GM18498 (cell line): Measurements from ENCODE around the gene GALNT2.

Source experiments
- ATAC-seq: cut with Tn5 transposase; IDR thresholded peaks from one replicate; pipeline ENCODE4 v1.9.1; 2021; ENCODE audit warnings: mild to moderate bottlenecking, moderate library complexity; ENCODE audit not compliant: unreplicated experiment

Gene GALNT2

DNA sequence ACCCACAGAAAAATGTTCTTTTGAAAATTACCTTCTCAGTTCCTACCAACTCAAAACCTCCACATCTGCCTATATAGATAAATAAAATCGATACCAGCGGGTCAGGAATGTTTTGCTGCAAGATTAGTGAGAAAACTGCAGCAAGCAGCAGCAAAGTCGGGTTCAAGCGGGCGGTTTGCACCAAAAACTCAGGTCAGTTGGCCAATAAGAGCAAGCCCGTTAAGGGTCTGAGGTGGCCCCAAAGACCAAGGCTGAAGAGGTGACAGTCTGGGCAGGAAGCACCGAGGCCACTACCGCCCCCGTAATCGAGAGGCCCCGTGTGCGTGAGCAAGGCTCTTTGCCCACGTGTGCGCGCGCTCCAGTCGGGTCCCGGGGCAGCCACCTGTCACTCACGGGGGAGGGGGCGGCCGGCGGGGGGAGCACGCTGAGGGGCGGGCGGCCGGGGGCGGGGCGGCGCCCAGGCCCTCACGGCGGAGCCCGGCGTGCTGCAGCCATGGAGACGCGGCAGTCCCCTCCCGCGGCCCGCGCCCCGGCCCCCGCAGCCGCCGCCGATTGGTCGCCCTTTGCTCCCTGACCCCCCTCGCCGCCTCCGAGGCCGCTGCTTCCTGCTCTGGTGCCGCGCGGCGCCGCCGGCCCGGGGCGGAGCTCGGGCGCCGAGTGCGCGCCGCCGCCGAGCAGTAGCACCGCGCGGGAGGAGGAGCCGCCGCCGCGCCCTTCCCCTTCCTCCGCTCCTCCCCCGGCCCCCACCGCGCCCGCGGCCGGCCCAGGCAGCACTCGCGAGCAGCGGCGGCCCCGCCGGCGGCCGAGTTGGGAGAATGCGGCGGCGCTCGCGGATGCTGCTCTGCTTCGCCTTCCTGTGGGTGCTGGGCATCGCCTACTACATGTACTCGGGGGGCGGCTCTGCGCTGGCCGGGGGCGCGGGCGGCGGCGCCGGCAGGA is at the start of gene GALNT2:
GALNT2 (plus strand) TSS at position 773 of the 939 bp plus-strand sequence; CDS start at position 816, 43 bp downstream.
- ATAC-seq, result peak; percentile 91

DNA sequence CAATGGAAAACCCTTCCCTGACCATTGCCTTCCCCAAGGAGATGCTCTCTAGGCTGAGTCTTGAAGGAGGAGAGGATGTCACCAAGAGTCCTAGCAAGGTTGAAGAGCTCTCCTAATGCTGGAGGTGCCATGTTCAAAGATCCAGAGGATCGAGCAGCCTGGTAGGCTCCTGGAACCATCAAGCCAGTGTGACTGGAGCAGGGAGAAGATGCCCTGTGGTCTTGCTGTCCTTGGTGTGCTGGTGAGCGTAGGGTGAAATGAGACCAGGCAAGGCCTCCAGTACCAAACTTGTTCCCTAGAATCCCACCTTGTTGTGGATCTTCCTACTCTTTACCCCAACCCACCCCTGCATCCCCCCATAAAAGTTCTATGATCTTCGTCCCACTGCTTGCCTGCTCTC is 46.6 kb upstream of the GALNT2 start:
- no peak for ATAC-seq

DNA sequence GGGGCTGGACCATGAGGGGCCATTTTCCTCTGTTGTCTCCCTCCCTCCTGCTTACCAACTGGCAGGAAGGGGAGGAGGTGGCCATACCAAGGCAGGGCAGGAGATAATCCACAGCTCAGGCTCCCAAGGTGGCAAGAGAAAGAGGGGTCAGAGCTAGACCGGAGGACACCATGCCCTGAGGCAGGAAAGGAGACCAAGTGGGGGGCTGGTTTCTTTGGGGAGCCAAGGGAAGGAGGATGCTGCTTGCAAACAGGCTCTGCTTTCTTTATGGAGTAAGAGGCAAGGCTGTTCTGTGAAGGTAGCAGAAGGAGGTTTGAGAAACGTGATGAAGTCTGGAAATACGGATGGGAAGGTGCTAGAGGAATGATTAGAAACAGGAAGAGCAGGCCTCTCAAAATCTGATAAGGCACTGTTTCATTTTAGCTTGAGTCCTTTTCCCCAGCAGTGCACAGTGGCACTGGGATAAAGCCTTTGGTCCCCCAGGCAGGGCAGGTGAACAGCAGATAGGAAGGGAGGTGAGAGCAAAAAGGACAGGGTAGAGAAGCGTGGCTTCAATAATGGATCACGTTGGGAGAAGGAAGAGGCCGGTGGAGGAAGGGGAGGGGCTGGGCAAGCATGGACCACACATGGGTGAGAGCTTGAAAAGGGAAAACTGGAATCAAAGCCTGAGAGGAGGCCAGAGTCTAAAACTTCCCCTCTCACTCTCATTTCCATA is 44.2 kb upstream of the GALNT2 start:
- ATAC-seq, result no peak

DNA sequence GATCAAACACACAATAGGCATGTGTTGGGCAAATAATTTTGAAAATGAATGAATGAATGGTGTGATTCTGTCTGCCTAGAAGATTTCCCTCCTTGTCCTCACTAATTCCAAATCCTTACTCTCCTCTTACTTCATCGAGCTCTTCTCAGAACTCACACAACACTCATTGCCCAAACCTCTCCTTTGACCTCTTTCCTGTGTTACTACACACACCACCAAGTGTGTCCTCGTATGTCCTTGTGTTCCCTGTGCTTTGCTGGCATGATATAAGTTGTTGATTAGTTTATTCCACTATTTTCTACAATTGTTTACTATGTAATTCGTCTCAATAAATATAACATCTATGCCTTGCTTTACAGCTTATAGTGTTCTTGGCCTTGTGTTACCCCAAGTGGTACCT is 41.4 kb upstream of the GALNT2 start:
- no peak for ATAC-seq

DNA sequence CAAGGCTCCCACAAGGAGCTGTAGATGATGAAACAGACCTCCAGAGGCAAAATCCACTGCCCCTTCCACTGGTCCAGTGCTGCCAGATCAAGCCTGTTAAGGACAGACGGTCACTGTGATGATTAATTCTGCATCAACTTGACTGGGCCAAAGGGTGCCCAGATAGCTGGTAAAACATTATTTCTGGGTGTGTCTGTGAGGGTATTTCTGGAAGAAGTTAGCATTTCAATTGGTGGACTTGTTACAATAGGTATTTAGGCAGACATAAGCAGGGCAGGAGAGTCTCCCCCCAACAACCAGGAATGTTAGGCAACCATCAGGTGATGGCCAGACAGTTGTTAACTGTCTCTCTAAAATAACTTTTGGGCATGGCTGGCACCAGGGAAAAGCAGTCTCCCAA is 40.9 kb upstream of the GALNT2 start:
- no peak for ATAC-seq

DNA sequence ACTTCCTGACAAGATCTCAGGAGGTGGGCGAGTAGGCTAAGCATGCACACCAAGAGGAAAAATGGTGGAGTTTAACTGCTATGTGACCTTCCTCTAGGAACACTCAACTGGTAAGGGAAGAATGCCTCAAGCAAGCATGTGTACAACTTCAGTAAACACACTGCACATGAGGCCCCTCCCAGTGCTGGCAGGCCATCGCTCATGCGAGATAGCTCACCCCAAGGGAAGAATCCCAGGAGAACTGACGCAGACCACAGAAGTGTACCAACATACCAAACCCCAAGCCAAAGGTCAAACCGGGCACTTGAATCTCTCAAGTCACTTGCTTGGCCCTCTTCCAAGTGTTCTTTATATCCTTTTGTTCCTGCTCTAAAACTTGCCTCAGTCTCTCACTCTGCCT is 40.5 kb upstream of the GALNT2 start:
- no peak for ATAC-seq

DNA sequence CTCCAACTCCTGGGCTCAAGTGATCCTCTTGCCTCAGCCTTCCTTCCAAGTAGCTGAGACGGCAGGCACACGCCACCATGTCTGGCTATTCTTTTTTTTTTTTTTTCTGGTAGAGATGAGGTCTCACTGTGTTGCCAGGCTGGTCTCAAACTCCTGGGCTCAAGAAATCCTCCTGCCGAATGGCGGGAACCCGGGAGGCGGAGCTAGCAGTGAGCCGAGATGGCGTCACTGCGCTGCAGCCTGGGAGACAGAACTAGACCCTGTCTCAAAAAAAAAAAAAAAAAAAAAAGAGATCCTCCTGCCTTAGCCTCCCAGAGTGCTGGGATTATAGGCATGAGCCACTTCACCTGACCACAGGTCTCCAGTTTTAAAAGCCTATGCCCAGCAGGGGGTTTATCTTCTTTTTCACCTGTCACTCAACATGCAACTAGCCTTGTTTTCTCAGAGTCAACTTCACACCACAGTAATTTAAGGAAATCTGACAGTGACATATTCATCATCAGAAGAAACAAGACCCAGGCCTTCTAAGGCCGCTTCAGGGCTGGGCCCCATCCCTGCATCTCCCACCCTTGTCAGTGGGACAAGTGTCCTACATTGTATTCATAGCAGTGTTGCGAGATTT is 38.3 kb upstream of the GALNT2 start:
- ATAC-seq, result no peak

DNA sequence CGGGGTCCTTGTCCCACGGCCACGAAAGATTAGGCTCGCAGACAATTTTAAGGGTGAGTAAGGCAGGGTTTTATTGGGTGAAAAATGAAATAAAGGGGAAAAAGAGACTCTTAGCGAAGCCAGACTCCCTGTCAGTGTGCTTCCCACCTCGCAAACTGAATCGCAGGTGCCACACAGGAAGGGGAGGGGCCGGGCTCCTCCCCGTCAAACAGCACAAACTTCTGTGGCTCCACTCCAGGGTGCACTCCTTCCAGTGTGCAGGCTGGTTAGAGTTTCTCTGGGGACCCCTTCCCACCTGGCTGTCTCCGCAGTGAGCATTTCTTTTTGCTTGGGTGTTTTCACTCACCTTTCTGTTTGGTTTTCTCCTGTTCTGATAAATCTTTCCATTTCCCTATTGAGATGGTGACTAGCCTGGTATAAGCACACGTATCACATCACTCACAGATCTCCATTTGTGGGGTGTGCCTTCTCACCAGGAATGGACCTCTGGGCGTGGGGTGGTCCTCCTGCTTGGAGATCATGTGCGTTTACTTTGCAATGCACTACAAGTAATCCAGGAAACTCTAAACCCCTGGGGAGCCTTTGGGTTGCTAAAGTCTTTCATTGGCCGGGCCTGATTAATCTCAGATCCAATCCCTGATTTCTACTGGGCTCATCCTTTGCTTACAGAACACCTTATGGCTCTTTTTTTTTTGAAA is 37.6 kb upstream of the GALNT2 start:
- ATAC-seq, result no peak

DNA sequence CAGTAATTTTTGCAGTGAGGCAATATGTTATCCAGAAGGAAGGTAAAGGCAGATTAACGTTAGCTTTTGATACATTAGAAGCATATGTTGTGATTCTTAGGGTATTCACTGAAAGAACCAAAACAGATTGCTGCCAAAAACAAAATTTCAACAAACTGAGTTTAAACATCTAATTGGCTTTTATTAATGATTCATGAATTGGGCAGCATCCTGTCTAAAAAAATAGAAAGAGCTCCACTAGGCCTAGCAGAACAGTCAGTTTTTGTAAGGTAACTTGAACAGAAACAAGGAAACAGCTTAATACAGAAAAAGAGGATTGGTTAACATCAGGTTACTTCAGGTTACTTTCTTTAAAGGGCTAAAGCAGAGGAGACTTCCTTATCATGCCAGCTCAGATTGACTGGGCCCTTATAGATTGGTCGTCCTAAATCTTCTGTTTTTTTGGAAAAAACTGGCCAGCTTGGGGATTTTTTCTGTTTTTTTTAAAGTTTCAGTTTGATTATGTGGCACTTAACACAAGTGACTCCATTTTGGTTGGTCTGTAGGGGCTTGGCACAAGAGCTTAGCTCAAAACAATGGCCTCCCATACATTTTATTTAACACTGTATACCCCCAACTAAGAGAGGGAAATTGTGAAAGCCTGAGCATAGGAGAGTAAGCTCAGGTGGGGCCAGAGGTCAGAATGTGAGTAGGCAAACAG is 36.8 kb upstream of the GALNT2 start:
- ATAC-seq, result no peak

DNA sequence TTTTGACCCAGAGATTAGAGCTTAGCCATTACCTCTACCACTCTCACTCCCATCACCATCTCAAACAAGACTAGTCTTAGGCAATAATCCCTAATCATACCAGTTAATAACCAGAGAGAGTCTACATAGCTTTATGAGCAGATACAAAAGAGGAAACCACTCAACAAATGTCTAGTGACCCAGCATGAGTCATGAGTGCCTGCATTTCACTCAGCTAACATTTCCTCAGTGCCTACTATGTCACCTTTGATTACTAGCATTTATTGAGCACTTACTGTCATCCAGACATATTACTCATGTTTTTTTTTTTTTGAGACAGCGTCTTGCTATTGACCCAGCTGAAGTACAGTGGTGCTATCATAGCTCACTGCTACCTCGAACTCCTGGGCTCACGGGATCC is 35.9 kb upstream of the GALNT2 start:
- no peak for ATAC-seq

DNA sequence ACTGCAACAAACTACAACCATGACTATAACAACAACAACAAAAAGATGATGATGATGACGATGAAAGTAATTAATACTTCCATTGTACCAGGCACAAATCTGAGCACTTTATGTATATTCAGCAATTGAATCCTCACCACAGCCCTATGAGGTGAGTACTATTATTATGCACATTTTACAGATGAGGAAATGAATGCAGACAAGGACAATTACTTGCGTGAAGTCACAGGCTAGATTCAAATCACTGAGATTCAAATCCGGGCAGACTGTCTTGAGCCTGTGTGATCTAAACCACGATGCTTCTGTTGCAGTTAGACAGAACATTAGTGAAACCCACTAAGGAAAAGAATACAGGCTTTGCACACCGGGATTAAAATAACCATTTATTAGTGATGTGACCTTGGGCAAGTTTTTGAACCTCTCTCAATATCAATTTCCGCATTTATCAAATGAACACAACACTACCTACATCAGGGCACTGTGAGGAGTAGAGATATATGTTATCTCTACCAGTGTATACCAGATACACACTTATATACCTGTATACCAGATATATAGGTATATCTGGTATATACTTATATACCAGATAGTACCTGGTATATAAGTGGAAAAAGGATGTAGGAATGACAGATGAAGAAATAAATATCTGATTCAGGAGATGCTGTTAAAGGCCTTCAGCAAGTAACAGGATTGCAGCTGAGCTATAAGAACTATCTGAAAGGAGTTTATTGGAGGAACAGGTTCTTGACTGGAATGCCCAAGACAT is 34.3 kb upstream of the GALNT2 start:
- no peak for ATAC-seq

DNA sequence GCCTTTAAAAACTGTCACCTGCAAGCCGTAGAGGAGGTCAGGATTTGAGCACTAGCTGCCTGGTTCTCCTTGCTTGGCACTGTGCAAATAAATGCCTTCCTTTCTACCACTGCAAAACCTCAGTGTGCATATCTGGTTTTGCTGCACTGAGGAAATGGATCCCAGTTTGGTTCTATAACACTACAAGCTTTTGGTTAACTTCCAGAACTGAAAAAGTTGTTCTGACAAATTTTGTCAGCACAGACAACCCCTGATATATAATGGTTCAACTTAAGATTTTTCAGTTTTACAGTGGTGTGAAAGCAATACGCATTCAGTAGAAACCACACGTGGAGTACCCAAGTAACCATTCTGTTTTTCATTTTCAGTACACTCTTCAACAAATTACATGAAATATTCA is 29.8 kb upstream of the GALNT2 start:
- no peak for ATAC-seq

DNA sequence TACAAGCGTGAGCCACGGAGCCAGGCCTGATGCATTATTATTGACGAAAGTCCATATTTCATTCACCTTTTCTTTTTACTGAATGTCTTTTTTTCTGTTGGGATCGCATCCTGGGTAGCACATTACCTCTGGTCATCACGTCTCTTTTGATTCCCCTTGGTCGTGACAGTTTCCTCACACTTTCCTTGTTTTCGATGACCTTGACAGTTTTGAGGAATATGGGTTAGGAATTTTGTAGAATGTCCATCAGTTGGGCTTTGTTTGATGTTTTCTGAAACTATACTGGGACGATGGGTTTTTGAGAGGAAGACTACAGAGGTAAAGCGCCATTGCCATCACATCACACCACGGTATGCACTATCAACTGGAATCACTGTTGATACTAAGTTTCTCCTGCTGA is 26.6 kb upstream of the GALNT2 start:
- ATAC-seq, result no peak

DNA sequence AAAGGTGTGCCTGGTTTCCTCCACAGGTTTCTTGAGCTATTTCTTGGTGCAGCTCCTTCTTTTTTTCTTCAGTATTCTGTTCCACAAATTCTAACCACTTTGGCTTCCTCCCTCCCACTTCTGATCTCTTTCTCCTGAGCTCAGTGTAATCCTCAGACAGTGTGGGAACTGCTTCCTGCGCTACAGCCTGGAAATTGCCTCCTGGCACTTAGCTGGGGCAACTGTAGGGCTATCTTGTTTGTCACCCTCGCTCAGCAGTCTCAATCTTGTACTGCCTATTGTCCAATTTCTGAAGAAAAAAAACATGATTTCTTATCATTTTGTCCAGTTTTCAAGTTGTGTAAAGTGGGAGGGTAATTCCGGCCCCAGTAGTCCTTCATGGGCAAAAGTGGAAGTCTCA is 24.0 kb upstream of the GALNT2 start:
- no peak for ATAC-seq

DNA sequence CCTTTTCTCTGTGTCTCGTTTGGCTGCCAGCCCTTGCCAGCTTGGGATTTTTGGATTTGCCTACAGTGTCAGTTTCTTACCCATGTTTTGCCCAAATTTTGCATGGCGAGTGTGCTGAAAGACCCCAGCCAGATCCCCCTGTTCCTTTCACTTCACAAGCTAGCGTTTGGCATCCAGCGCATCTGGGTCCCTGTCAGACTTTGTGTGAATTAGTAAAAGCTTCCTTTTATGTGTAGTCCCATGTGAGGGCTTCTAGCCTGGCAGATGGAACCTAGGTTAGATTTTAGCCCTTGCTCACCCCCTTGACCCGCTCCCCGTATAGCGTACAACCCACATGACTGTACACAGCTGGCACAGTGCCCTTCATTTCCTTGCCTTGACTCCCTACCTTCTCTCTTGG is 22.3 kb upstream of the GALNT2 start:
- no peak for ATAC-seq

DNA sequence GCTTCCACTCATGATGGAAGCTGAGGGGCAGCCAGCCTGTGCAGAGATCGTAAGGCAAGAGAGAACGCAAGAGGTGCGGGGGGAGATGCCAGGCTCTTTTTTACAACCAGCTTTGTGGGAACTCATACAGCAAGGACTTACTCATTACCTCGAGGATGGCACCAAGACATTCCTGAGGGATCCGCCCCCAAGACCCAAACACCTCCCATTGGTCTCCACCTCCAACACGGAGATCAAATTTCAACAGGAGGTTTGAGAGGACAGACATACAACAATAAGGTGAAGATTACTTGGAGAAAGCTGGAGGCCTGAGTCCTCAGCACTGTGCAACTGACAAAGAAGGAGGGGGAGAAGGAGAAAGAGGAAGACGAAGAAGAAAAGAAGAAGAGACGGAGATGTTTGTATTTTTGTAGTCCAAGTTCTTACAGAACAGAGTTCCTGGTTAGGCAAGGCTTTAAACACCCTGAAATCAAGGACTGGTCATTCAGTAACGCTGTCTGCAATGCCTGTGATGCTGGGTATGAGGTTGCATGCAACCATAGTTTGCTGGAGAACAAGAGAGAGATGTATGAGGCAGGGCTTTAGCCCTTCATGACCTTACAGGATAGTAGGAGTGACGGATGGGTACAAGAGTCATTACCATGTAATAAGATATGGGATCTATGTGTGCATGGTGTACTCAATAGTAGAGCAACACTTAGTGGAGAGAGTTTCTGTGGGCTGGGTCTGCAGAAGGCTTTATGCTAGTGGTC is 19.7 kb upstream of the GALNT2 start:
- no peak for ATAC-seq

DNA sequence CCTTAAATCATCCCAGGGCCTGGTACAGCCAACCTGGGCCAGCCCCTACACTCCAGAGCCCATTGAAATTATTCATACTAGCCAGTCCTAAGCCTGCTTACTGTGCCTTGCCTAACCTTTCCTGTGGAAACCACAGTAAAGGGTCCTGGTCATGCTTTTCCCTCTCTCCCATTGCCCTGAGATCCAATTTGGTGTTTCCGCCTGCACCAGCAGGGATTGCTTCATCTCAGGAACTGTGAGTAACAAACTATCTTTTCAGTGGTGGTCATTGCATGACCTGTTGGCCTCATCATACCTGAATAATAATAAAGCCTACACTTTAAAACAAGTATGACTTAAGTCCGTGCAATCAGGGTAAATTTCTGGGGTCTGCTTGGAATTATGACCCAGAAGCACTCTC is 18.7 kb upstream of the GALNT2 start:
- no peak for ATAC-seq

DNA sequence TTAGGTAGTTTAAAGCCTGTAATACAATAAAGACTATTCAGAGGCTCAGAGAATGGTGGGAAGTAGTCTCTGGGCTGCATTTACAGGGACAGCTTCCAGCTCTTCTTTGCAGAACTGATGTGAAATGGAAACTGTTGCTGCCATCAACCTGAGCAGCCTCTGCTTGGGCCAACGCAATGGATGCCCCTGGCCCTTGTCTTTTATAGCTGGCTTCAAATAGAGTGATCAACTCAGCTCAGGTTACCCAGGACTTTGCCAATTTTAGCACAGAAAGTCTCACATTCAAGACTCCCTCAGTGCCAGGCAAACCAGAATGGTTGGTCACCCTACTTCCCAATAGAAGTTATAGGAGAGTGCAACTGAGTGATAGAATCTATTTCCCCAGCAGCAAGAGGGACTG is 18.1 kb upstream of the GALNT2 start:
- no peak for ATAC-seq

DNA sequence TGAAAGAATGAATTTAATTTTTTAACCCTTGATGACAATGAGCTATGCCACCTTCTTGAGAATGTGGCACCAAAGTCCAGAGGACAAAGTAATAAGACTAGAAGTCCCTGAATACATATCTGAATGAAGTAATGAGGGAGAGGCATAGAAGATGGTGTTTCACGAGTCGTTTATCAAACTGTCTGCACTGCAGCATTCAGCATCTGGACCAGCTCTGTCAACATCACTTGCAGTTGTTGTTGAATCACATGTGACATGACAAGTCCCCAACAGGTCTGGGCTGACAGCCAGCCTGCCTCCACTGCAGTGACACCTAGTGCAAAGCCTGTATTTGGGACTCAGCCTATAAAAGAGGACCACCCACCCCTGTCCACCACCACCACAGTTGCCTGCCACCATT is 17.3 kb upstream of the GALNT2 start:
- ATAC-seq, result no peak
